Chondrocyte (in vitro differentiated cells): Measurements from ENCODE around the gene JAG2. TPM values are rescaled to one million over a fixed set of nuclear protein-coding genes. Genes with fewer than 3 reads are reported as not detected.
A peak's percentile ranks its signal among the peaks of the same experiment; 100 is the strongest.

Experiments used
- DNase-seq: peaks from one replicate; pipeline ENCODE4 v3.0.0; 2021; ENCODE audit warnings: mixed read lengths, low spot score
- H3K27ac Mint-ChIP-seq: one replicate; pipeline ENCODE4 v1.8.0; 2021; ENCODE audit warnings: mild to moderate bottlenecking, moderate library complexity, mixed read lengths; ENCODE audit not compliant: unreplicated experiment
- H3K27me3 Mint-ChIP-seq: 2 replicates; pipeline ENCODE4 v1.8.0; 2021; ENCODE audit warnings: low read depth, mixed read lengths
- H3K36me3 Mint-ChIP-seq: 2 replicates; pipeline ENCODE4 v1.8.0; 2021; ENCODE audit warnings: low read depth, mixed read lengths
- H3K4me1 Mint-ChIP-seq: 2 replicates; pipeline ENCODE4 v1.8.0; 2021; ENCODE audit warnings: low read depth, mild to moderate bottlenecking, mixed read lengths
- H3K4me3 Mint-ChIP-seq: one replicate; pipeline ENCODE4 v1.8.0; 2021; ENCODE audit warnings: mild to moderate bottlenecking, moderate library complexity, mixed read lengths; ENCODE audit not compliant: unreplicated experiment
- H3K9me3 Mint-ChIP-seq: 2 replicates; pipeline ENCODE4 v1.8.0; 2021; ENCODE audit warnings: low read depth, mixed read lengths
- CTCF ChIP-seq: fragments of 200-600 bp; sonication (generic); IDR thresholded peaks from 2 replicates; pipeline ENCODE4 v1.5.0; 2021; ENCODE audit warnings: antibody characterized with exemption, mild to moderate bottlenecking, moderate library complexity
- total RNA-seq: library from RNA; stranded (reverse); gene quantifications from 3 replicates; pipeline ENCODE4 v1.2.1, GENCODE V29; 2021

JAG2 gene
- total RNA-seq, 1 donor from 2014 or later, result 18.2 TPM

GRCh38 chr14:105100910-105101309, 67.7 kb downstream of the JAG2 start:
- no peaks in the 10 kb centered on the region for H3K4me1 Mint-ChIP-seq
- H3K4me3 Mint-ChIP-seq, result no peak overlapping the region
- no peak overlapping the region for H3K27ac Mint-ChIP-seq
- no peak for TF ChIP-seq CTCF
- peaks cover 12% of the 10 kb centered on the region for H3K36me3 Mint-ChIP-seq
- peaks cover 23% of the 10 kb centered on the region for H3K9me3 Mint-ChIP-seq
- H3K27me3 Mint-ChIP-seq, result peaks cover 25% of the 10 kb centered on the region
- peak; percentile 29 for DNase-seq

GRCh38 chr14:105099778-105100177, 68.8 kb downstream of the JAG2 start:
- Mint-ChIP-seq H3K27me3 (peaks cover 19% of the 10 kb centered on the region), H3K27ac (no peak overlapping the region), H3K4me3 (no peak overlapping the region), H3K4me1 (no peaks in the 10 kb centered on the region), H3K9me3 (peaks cover 23% of the 10 kb centered on the region), H3K36me3 (peaks cover 12% of the 10 kb centered on the region)
- TF ChIP-seq CTCF, result no peak
- DNase-seq, result peak; percentile 2

- Mint-ChIP-seq H3K4me1 (peaks cover 8% of the 10 kb centered on the region), H3K9me3 (peaks cover 15% of the 10 kb centered on the region), H3K27me3 (peaks cover 7% of the 10 kb centered on the region), H3K27ac (no peak overlapping the region), H3K4me3 (no peak overlapping the region), H3K36me3 (peaks cover 6% of the 10 kb centered on the region)
- DNase-seq, result peak; percentile 62
- no peak for TF ChIP-seq CTCF
Measured at GRCh38 chr14:105098316-105098715, 70.3 kb downstream of the JAG2 start.

GRCh38 chr14:105097794-105098127, 70.8 kb downstream of the JAG2 start:
- H3K9me3 Mint-ChIP-seq, result peaks cover 15% of the 10 kb centered on the region
- H3K36me3 Mint-ChIP-seq, result peaks cover 6% of the 10 kb centered on the region
- peaks cover 4% of the 10 kb centered on the region for H3K27me3 Mint-ChIP-seq
- H3K27ac Mint-ChIP-seq, result no peak overlapping the region
- DNase-seq, result peak; percentile 86
- no peak for TF ChIP-seq CTCF
- peaks cover 10% of the 10 kb centered on the region for H3K4me1 Mint-ChIP-seq
- no peak overlapping the region for H3K4me3 Mint-ChIP-seq

- DNase-seq, result peak; percentile 88
- peaks cover 15% of the 10 kb centered on the region for H3K9me3 Mint-ChIP-seq
- peaks cover 25% of the 10 kb centered on the region for H3K4me1 Mint-ChIP-seq
- H3K36me3 Mint-ChIP-seq, result peaks cover 6% of the 10 kb centered on the region
- no peak for TF ChIP-seq CTCF
- no peak overlapping the region for H3K4me3 Mint-ChIP-seq
- H3K27ac Mint-ChIP-seq, result no peak overlapping the region
- no peaks in the 10 kb centered on the region for H3K27me3 Mint-ChIP-seq
Measured at GRCh38 chr14:105096206-105096875, 72.2 kb downstream of the JAG2 start.
